HL-60 (cell line): ENCODE results near the gene LAMA4.

Source experiments
- DNase-seq, 2 experiments: peaks; one replicate each; pipeline ENCODE4 v3.0.0-alpha.2; 2010 to 2020; ENCODE audit warnings: low read depth in 1 of 2, low spot score in 1 of 2
- H3K27ac ChIP-seq: fragments of 250-450 bp; sonication (Bioruptor Pico); replicated peaks from 2 replicates; pipeline ENCODE4 v1.5.1; 2020; ENCODE audit warnings: mild to moderate bottlenecking, moderate library complexity
- H3K27me3 ChIP-seq: fragments of 250-450 bp; sonication (Bioruptor Pico); 2 replicates; pipeline ENCODE4 v1.5.1; 2021; ENCODE audit warnings: mild to moderate bottlenecking, moderate library complexity; ENCODE audit not compliant: insufficient read depth, poor library complexity, severe bottlenecking
- H3K4me3 ChIP-seq: replicated peaks from 2 replicates; pipeline ENCODE4 v1.5.1; 2011; ENCODE audit warnings: mild to moderate bottlenecking, control low read depth, low read length; ENCODE audit not compliant: insufficient read depth
- GABPA ChIP-seq: IDR thresholded peaks from 2 replicates; pipeline ENCODE4 v1.6.1; 2012; ENCODE audit warnings: low read depth
- POLR2AphosphoS5 ChIP-seq: IDR thresholded peaks from 2 replicates; pipeline ENCODE4 v1.6.1; 2012; ENCODE audit warnings: low read depth
- SPI1 ChIP-seq: IDR thresholded peaks from 2 replicates; pipeline ENCODE4 v1.6.1; 2012; ENCODE audit warnings: low read depth, mild to moderate bottlenecking, borderline replicate concordance
- TF ChIP-seq, protein P1 (sequence below): IDR thresholded peaks from one replicate; pipeline ENCODE4 v1.5.1; 2011; ENCODE audit warnings: low read length, control low read depth, inconsistent platforms; ENCODE audit not compliant: insufficient read depth
- TF ChIP-seq, protein P2 (sequence below): IDR thresholded peaks from 2 replicates; pipeline ENCODE4 v1.6.1; 2012; ENCODE audit warnings: low read depth; ENCODE audit not compliant: insufficient replicate concordance

The LAMA4 gene

DNA sequence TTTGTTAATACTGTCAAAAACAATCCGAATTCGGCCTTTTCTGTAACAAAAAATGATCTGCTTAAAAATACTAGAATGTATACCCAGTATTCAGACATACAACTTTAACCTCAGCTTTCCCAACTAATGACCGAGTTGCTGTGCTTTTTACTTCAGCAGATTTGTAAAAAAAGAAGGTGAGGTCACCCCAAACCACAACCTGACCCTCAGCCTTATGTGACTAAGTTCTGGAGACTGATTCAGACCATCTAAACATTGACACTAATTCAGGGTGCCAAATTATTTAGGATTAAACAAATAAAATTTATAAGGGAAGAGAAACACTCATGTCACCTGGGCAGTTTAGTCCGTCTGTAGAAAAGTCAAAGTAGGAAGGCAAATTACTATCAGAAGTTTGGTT, 192.8 kb downstream of the LAMA4 start:
- Histone ChIP-seq H3K27me3 (no peaks in the 10 kb centered on the region), H3K27ac (no peak overlapping the region), H3K4me3 (no peak overlapping the region)
- no peak for DNase-seq
- TF ChIP-seq POLR2AphosphoS5 (no peak), GABPA (no peak), SPI1 (no peak)
- TF ChIP-seq, protein P1, sequence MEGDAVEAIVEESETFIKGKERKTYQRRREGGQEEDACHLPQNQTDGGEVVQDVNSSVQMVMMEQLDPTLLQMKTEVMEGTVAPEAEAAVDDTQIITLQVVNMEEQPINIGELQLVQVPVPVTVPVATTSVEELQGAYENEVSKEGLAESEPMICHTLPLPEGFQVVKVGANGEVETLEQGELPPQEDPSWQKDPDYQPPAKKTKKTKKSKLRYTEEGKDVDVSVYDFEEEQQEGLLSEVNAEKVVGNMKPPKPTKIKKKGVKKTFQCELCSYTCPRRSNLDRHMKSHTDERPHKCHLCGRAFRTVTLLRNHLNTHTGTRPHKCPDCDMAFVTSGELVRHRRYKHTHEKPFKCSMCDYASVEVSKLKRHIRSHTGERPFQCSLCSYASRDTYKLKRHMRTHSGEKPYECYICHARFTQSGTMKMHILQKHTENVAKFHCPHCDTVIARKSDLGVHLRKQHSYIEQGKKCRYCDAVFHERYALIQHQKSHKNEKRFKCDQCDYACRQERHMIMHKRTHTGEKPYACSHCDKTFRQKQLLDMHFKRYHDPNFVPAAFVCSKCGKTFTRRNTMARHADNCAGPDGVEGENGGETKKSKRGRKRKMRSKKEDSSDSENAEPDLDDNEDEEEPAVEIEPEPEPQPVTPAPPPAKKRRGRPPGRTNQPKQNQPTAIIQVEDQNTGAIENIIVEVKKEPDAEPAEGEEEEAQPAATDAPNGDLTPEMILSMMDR, result no peak
- TF ChIP-seq, protein P2, sequence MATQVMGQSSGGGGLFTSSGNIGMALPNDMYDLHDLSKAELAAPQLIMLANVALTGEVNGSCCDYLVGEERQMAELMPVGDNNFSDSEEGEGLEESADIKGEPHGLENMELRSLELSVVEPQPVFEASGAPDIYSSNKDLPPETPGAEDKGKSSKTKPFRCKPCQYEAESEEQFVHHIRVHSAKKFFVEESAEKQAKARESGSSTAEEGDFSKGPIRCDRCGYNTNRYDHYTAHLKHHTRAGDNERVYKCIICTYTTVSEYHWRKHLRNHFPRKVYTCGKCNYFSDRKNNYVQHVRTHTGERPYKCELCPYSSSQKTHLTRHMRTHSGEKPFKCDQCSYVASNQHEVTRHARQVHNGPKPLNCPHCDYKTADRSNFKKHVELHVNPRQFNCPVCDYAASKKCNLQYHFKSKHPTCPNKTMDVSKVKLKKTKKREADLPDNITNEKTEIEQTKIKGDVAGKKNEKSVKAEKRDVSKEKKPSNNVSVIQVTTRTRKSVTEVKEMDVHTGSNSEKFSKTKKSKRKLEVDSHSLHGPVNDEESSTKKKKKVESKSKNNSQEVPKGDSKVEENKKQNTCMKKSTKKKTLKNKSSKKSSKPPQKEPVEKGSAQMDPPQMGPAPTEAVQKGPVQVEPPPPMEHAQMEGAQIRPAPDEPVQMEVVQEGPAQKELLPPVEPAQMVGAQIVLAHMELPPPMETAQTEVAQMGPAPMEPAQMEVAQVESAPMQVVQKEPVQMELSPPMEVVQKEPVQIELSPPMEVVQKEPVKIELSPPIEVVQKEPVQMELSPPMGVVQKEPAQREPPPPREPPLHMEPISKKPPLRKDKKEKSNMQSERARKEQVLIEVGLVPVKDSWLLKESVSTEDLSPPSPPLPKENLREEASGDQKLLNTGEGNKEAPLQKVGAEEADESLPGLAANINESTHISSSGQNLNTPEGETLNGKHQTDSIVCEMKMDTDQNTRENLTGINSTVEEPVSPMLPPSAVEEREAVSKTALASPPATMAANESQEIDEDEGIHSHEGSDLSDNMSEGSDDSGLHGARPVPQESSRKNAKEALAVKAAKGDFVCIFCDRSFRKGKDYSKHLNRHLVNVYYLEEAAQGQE, result no peak
